K562 (cell line): ENCODE results near the gene DIAPH1. TPM values are rescaled to one million over a fixed set of nuclear protein-coding genes. Genes with fewer than 3 reads are reported as not detected.

Experiments used
- CBX5 ChIP-seq: IDR thresholded peaks from 2 replicates; pipeline ENCODE4 v1.6.1; 2014; ENCODE audit warnings: low read depth, borderline replicate concordance
- CTBP1 ChIP-seq: fragments of 450-650 bp; IDR thresholded peaks from 2 replicates; pipeline ENCODE4 v1.6.1; 2016; ENCODE audit warnings: borderline replicate concordance
- ERF ChIP-seq: fragments of 450-650 bp; formaldehyde crosslinking; IDR thresholded peaks from 2 replicates; pipeline ENCODE4 v1.4.0; 2020; ENCODE audit warnings: mild to moderate bottlenecking, mixed read lengths
- GATAD2B ChIP-seq: fragments of 450-650 bp; IDR thresholded peaks from 2 replicates; pipeline ENCODE4 v1.6.1; 2017; ENCODE audit warnings: mild to moderate bottlenecking, borderline replicate concordance
- MXI1 ChIP-seq: IDR thresholded peaks from 2 replicates; pipeline ENCODE4 v1.6.1; 2011; ENCODE audit warnings: low read depth, mild to moderate bottlenecking, improper control_type of control experiment, low read length
- NRF1 ChIP-seq, 2 experiments: fragments of 450-650 bp; IDR thresholded peaks in 1 of 2; conservative IDR thresholded peaks in 1 of 2; 2 replicates each; pipeline ENCODE4 v1.6.1; 2014; ENCODE audit warnings: mild to moderate bottlenecking in 2 of 2
- SAP30 ChIP-seq: fragments of 200-600 bp; sonication (generic); IDR thresholded peaks from 2 replicates; pipeline ENCODE4 v1.6.1; 2012; ENCODE audit warnings: borderline replicate concordance, low read depth, mild to moderate bottlenecking, moderate library complexity, low read length, control low read depth, inconsistent platforms; ENCODE audit not compliant: insufficient read depth, poor library complexity, severe bottlenecking
- SRF ChIP-seq, 2 experiments: fragments of 250-450, 450-650 bp in 1 of 2; sonication (Bioruptor Pico) in 1 of 2; sonication (generic) in 1 of 2; formaldehyde crosslinking; IDR thresholded peaks; 2 replicates each; pipeline versions ENCODE4 v1.5.0 to v1.5.1; 2020 to 2022; ENCODE audit warnings: mild to moderate bottlenecking in 1 of 2, missing genetic modification reagents in 1 of 2
- ZKSCAN8 ChIP-seq: fragments of 200-800 bp; sonication (Bioruptor generic); IDR thresholded peaks from 2 replicates; pipeline ENCODE4 v1.6.1; 2016; ENCODE audit warnings: missing genetic modification characterization, missing compliant biosample characterization
- ZNF133 ChIP-seq: fragments of 250-450 bp; sonication (Bioruptor Pico); IDR thresholded peaks from 2 replicates; pipeline ENCODE4 v1.4.0; 2020; ENCODE audit warnings: mild to moderate bottlenecking
- polyA plus RNA-seq, 8 experiments: library from polyadenylated mRNA; depleted of rRNA in 4 of 8; stranded (reverse) in 5 of 8; unstranded in 3 of 8; fragments of >200 nt; fragmentation: Nextera tagmentation in 2 of 8; fragmentation: Illumina TruSeq in 1 of 8; extraction: Ambion mirVana in 2 of 8; extraction: Trizol in 1 of 8; gene quantifications; 2 replicates each; pipeline versions ENCODE4 v1.2.1 to v1.2.3, GENCODE V29; 2011 to 2014; ENCODE audit warnings: inconsistent platforms in 1 of 8, missing spikeins in 1 of 8
- total RNA-seq, 7 experiments: library from RNA; depleted of rRNA in 6 of 7; stranded (reverse); fragments of >200 nt in 6 of 7; fragmentation: Illumina TruSeq in 2 of 7; extraction: Trizol in 2 of 7; gene quantifications; 2 replicates each; pipeline versions ENCODE4 v1.2.1 to v1.2.3, GENCODE V29; 2011 to 2021; ENCODE audit warnings: low replicate concordance in 1 of 7
- TF ChIP-seq, protein P1 (sequence below), 2 experiments: fragments of 450-650 bp; formaldehyde crosslinking in 1 of 2; IDR thresholded peaks; 2 replicates each; pipeline versions ENCODE4 v1.4.0 to v1.6.1; 2014 to 2020; ENCODE audit warnings: mild to moderate bottlenecking in 2 of 2, borderline replicate concordance in 1 of 2, low read depth in 1 of 2
- TF ChIP-seq, protein P2 (sequence below): sonication (generic); formaldehyde crosslinking; IDR thresholded peaks from 2 replicates; pipeline ENCODE4 v1.9.0; 2022; ENCODE audit warnings: mild to moderate bottlenecking, missing genetic modification reagents
- TF ChIP-seq, protein P3 (sequence below): fragments of 200-800 bp; sonication (Bioruptor generic); IDR thresholded peaks from 2 replicates; pipeline ENCODE4 v1.6.1; 2017; ENCODE audit warnings: missing genetic modification characterization, missing compliant biosample characterization

DIAPH1 gene
- total and polyA plus RNA-seq, 9 of the 15 experiments (the other 6 are each of a cell fraction or from before 2014, with no cell fraction given): 60.8 to 328 (median 97.8) TPM

DNA sequence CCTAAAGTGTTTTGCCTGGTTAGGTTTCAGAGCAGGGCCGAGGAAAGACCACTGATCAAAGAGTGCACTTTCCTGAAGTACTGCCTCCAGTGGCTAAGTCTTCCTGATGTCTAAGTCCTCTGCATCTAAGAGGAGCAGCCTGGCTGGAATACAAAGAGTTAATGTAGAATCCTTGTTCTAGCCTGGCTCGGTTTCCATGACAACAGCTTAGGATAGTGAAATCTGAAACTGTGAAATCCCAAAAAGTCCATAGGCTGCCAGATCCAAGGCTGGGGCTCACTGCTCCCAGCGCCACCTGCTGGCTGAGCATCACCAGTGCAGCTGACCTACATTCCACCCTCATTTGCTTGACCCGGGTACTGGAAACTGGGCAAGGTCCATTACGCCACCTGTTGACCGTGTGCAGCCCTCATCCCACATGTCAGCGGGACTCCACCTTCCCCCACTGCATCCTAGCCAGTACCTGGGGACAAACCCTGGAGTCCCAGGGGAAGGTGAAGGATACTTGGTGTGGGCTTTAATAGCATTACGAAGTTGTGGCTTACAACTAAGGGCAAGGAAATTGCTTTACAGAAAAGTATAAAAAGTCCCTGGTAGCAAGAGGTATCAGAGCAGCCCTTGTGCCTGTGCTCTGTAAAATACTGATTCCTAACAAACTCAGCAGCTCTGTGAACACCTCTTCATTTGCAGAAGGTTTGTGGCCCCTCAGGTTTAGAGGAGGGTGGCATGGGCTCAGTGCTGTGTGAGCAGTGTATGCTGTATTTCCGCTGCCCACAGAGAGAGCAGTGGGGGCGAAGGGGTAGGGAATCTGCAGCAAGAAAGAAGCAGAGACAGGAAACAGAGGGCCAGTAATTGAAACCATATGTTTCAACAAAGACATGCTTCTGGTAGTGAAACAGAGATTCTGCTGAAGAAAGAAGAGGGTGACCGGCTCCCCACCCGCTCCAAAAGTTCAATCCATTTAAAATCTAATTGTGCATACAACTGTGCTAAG, 93.9 kb downstream of the DIAPH1 start (continued):
- TF ChIP-seq SRF (CRISPR knock-in tag; IDR thresholded peaks at IDR 0.05) (peak in 1 of 2 experiments; percentile 14; a peak in 1 of 4 replicates), CTBP1 (peak; percentile 79), MXI1 (0 out of 2 replicates have a peak, but pooled peaks have one; percentile 60), SAP30 (no peak), ERF (CRISPR knock-in tag) (no peak), NRF1 (conservative IDR thresholded peaks at IDR 0.05 in 1 of 2, IDR thresholded peaks at IDR 0.05 in 1 of 2) (0 out of 4 replicates have a peak, but pooled peaks of 1 of the 2 experiments have one; percentile 7), ZKSCAN8 (CRISPR knock-in tag) (no peak), ZNF133 (CRISPR knock-in tag) (no peak), CBX5 (no peak), GATAD2B (no peak)
- TF ChIP-seq, protein P1, sequence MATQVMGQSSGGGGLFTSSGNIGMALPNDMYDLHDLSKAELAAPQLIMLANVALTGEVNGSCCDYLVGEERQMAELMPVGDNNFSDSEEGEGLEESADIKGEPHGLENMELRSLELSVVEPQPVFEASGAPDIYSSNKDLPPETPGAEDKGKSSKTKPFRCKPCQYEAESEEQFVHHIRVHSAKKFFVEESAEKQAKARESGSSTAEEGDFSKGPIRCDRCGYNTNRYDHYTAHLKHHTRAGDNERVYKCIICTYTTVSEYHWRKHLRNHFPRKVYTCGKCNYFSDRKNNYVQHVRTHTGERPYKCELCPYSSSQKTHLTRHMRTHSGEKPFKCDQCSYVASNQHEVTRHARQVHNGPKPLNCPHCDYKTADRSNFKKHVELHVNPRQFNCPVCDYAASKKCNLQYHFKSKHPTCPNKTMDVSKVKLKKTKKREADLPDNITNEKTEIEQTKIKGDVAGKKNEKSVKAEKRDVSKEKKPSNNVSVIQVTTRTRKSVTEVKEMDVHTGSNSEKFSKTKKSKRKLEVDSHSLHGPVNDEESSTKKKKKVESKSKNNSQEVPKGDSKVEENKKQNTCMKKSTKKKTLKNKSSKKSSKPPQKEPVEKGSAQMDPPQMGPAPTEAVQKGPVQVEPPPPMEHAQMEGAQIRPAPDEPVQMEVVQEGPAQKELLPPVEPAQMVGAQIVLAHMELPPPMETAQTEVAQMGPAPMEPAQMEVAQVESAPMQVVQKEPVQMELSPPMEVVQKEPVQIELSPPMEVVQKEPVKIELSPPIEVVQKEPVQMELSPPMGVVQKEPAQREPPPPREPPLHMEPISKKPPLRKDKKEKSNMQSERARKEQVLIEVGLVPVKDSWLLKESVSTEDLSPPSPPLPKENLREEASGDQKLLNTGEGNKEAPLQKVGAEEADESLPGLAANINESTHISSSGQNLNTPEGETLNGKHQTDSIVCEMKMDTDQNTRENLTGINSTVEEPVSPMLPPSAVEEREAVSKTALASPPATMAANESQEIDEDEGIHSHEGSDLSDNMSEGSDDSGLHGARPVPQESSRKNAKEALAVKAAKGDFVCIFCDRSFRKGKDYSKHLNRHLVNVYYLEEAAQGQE (IDR thresholded peaks at IDR 0.05; ENCODE audit: borderline replicate concordance): peak; percentile 85
- TF ChIP-seq, protein P1 (CRISPR knock-in tag; IDR thresholded peaks at IDR 0.05; ENCODE audit: low read depth): no peak
- TF ChIP-seq, protein P2, sequence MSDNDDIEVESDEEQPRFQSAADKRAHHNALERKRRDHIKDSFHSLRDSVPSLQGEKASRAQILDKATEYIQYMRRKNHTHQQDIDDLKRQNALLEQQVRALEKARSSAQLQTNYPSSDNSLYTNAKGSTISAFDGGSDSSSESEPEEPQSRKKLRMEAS: 0 out of 2 replicates have a peak, but pooled peaks have one; percentile 19
- TF ChIP-seq, protein P3, sequence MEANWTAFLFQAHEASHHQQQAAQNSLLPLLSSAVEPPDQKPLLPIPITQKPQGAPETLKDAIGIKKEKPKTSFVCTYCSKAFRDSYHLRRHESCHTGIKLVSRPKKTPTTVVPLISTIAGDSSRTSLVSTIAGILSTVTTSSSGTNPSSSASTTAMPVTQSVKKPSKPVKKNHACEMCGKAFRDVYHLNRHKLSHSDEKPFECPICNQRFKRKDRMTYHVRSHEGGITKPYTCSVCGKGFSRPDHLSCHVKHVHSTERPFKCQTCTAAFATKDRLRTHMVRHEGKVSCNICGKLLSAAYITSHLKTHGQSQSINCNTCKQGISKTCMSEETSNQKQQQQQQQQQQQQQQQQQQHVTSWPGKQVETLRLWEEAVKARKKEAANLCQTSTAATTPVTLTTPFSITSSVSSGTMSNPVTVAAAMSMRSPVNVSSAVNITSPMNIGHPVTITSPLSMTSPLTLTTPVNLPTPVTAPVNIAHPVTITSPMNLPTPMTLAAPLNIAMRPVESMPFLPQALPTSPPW (CRISPR knock-in tag): no peak; the same call in 1 of the 2 replicates
